Measurements from ENCODE around the gene PDGFA. TPM values are rescaled to one million over a fixed set of nuclear protein-coding genes. Genes with fewer than 3 reads are reported as not detected.

Gene PDGFA
- total RNA-seq, 4 donors from 2014 or later: 20.9 to 35.1 (median 33.6) TPM

- no peak for DNase-seq
- Histone ChIP-seq H3K36me3 (no peaks in the 10 kb centered on the region), H3K27me3 (no peaks in the 10 kb centered on the region), H3K9me3 (no peaks in the 10 kb centered on the region), H3K4me1 (no peaks in the 10 kb centered on the region), H3K4me3 (no peak overlapping the region), H3K27ac (no peak overlapping the region)
- no peak for TF ChIP-seq CTCF (IDR thresholded peaks at IDR 0.05)
- TF ChIP-seq POLR2A (IDR thresholded peaks at IDR 0.05): no peak
- intact Hi-C loops (cut with DNase I; ENCODE audit: low total_unique reads): no loop called here
Observed at GRCh38 chr7:484356-485101, 35.1 kb downstream of the PDGFA start.

GRCh38 chr7:483656-484355 is 35.8 kb downstream of the PDGFA start:
- TF ChIP-seq CTCF (IDR thresholded peaks at IDR 0.05): no peak
- no peak for TF ChIP-seq POLR2A (IDR thresholded peaks at IDR 0.05)
- Histone ChIP-seq H3K9me3 (no peaks in the 10 kb centered on the region), H3K27me3 (no peaks in the 10 kb centered on the region), H3K4me3 (no peak overlapping the region), H3K4me1 (no peaks in the 10 kb centered on the region), H3K27ac (no peak overlapping the region), H3K36me3 (no peaks in the 10 kb centered on the region)
- no peak for DNase-seq
- intact Hi-C loops (cut with DNase I; ENCODE audit: low total_unique reads): no loop called here

GRCh38 chr7:482521-483083 is 37.0 kb downstream of the PDGFA start:
- Histone ChIP-seq H3K36me3 (no peaks in the 10 kb centered on the region), H3K27ac (no peak overlapping the region), H3K4me1 (no peaks in the 10 kb centered on the region), H3K4me3 (no peak overlapping the region), H3K9me3 (no peaks in the 10 kb centered on the region), H3K27me3 (no peaks in the 10 kb centered on the region)
- no peak for TF ChIP-seq POLR2A (IDR thresholded peaks at IDR 0.05)
- no peak for TF ChIP-seq CTCF (IDR thresholded peaks at IDR 0.05)
- no peak for DNase-seq
- intact Hi-C loops (cut with DNase I; ENCODE audit: low total_unique reads): no loop called here

GRCh38 chr7:481219-481930 is 38.3 kb downstream of the PDGFA start:
- TF ChIP-seq POLR2A (IDR thresholded peaks at IDR 0.05) (no peak), CTCF (IDR thresholded peaks at IDR 0.05) (no peak)
- no peaks in the 10 kb centered on the region for H3K27me3 ChIP-seq
- no peaks in the 10 kb centered on the region for H3K4me1 ChIP-seq
- no peaks in the 10 kb centered on the region for H3K36me3 ChIP-seq
- H3K4me3 ChIP-seq: no peak overlapping the region
- no peak overlapping the region for H3K27ac ChIP-seq
- no peak for DNase-seq
- H3K9me3 ChIP-seq: no peaks in the 10 kb centered on the region
- intact Hi-C loops (cut with DNase I; ENCODE audit: low total_unique reads): no loop called here
